ENCODE data around the gene RIT2.

RIT2 gene

DNA sequence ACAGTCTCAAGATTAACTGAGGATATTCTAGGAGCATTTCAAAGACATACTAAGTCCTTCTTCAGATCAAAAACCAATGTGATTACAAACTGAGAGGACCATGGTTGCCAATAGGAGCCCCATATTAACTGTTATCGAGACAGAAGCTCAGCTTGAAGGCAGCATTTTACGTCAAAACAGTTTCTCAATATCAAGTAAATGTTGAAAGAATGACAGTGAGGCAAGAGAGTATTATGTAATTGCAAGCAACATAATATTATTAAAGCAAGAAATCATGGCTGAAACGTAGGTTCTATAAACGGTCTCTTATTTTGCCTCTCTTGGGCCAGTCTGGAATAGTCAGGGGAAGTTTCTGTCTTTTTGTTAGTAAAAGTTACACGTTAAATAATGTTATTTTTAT lies 22.9 kb downstream of the RIT2 start:
- no peak for DNase-seq (ENCODE audit: low read depth, low spot score)
- H3K27ac ChIP-seq = no peak overlapping the region

- H3K27ac ChIP-seq = no peak overlapping the region
- DNase-seq (ENCODE audit: low read depth, low spot score) = no peak
These were observed 34.1 kb downstream of the RIT2 start for GRCh38 chr18:43081396-43081795.

- no peak for DNase-seq (ENCODE audit: low read depth, low spot score)
- H3K27ac ChIP-seq = no peak overlapping the region
These were observed 34.8 kb downstream of the RIT2 start for GRCh38 chr18:43080671-43081070.

GRCh38 chr18:43079422-43079821 lies 36.1 kb downstream of the RIT2 start:
- H3K27ac ChIP-seq = no peak overlapping the region
- DNase-seq (ENCODE audit: low read depth, low spot score) = no peak

DNA sequence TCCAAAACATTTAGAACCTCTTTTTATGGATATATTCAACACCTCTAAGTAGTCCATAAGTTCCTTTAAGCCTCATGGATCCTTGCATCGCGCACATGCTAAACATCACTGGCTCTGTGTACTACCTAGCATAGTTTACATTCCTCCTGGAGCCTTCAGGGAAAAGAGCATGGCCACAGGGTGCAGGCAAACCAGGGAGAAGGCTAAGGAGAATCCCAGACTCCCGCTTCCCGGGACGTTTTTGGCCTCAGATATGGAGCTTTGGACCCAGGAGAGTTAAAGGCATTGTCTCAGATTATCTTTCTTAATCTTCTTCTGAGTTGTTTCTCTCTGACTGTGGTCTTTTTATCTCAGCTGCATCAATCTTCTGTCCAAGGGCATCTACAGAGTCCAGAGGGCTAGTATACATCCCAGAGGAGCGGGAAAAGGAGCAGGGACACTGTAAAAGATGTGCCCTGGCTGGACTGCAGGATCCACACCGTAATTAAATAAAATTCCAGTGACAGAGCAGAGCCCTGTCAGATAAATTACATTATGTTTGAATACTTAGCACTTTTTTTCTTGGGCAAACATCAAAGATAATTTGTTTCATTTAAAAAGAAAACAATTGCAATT lies 36.9 kb downstream of the RIT2 start:
- no peak for DNase-seq (ENCODE audit: low read depth, low spot score)
- H3K27ac ChIP-seq = no peak overlapping the region

- DNase-seq (ENCODE audit: low read depth, low spot score) = no peak
- no peak overlapping the region for H3K27ac ChIP-seq
These were observed 37.8 kb downstream of the RIT2 start for GRCh38 chr18:43077510-43078308.

DNA sequence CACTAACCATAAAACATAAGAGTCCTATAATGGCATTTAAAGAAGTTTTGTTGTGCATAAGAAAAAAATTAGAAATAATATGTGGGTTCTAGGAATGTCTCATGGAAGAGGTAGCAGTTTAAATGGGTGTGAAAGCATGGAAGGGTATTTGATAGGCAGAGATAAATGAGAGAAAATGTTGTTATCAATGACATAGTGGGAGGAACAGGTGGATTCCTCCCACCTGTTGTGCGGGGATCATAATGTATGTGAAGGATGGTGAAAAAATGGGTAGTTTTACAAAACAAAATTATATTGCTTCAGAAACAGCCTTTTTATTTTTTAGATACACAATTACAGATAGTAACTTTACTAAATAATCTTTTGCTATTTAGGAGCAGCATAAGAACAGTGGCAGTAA lies 41.7 kb downstream of the RIT2 start:
- DNase-seq (ENCODE audit: low read depth, low spot score) = no peak
- no peak overlapping the region for H3K27ac ChIP-seq

GRCh38 chr18:43068781-43069180 lies 46.7 kb downstream of the RIT2 start:
- no peak overlapping the region for H3K27ac ChIP-seq
- no peak for DNase-seq (ENCODE audit: low read depth, low spot score)

DNA sequence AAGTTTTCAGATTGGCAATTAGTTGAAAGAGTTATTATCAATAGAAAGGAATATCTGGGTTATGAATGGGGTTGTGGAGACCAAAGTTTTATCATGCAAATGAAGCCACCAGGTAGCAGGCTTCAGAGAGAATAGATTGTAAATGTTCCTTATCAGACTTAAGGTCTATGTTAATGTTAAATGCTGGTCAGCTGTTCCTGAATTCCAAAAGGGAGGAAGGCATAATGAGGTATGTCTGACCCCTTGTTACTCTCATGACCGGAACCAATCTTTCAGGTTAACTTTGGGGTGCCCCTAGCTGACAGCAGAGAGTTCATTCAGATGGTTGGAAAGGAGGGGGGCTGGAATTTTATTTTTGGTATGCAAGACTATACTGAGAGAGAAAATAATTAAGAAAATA lies 47.9 kb downstream of the RIT2 start:
- no peak for DNase-seq (ENCODE audit: low read depth, low spot score)
- no peak overlapping the region for H3K27ac ChIP-seq

GRCh38 chr18:43061816-43062215 lies 53.7 kb downstream of the RIT2 start:
- H3K27ac ChIP-seq = no peak overlapping the region
- DNase-seq (ENCODE audit: low read depth, low spot score) = no peak

GRCh38 chr18:43061318-43061717 lies 54.2 kb downstream of the RIT2 start:
- H3K27ac ChIP-seq = no peak overlapping the region
- DNase-seq (ENCODE audit: low read depth, low spot score) = no peak

DNA sequence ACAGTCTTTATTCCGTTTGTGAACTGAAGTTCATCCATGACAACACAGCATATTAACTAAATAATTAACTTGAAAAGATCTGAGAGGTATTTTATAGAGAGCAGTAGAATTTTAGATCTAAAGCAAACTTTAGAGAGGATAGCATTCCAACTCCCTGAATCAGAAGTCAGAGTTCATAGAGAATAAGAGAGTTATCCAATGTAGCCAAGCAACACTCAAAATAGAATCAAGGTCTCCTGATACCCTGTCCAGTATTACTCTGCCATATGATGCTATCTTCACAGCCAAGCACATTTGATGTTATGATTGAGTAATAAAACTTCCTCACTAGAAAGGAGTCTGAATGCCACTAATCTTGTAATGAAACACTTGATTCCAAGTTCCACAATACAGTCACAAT lies 55.5 kb downstream of the RIT2 start:
- DNase-seq (ENCODE audit: low read depth, low spot score) = no peak
- no peak overlapping the region for H3K27ac ChIP-seq

DNA sequence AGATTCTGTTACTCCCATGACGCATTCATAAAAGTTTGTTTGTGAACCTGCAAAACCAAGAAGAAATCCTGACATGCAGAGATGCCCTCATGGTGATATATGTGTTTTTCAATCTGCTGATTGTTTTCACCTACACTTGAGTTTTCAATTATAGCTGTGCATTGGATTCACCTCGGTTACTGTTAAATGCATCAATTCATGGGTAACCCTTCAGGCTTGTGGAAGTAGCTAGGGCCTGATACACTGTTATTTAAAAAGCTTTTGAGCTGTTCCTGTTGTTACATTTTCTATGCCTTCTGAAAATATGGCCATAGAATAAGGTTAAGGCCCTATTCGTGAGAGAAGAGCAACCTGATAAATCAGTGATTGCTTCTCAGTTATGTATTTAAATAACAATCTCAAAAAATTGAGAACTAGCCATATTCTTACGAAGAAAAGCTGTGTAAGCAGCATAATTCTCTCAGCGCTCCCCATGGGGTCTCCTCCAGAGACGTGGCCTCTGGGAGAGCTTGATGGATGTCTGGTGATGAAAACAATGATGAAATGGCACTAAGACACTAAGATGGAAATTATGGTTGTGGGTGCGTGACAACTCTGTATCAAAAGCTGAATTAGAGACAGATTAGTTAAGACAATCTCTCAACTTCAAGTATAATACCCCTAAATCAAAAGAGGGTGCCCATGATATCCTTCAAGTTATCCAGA lies 60.5 kb downstream of the RIT2 start:
- DNase-seq (ENCODE audit: low read depth, low spot score) = no peak
- H3K27ac ChIP-seq = no peak overlapping the region

DNA sequence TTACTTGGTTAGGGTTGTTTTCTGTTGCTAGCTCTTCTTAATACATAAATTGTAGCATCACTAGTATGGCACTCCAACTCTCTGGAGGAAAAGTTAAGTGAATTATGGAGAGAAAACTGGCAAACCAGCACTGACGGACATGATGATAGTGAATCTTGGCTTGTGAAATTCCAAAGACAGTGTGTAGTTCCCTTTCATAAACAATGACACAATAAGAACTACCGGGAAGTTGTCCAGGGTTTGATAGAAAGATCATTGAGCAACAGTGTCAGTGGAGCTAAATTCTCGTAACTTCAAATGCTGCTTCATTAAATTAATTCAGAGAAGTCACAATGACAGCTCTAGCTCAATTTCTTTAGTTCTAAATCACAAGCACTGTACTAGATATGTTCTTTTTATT lies 66.5 kb downstream of the RIT2 start:
- DNase-seq (ENCODE audit: low read depth, low spot score) = no peak
- H3K27ac ChIP-seq = no peak overlapping the region

- no peak overlapping the region for H3K27ac ChIP-seq
These were observed 69.2 kb downstream of the RIT2 start for GRCh38 chr18:43046322-43046721.

DNA sequence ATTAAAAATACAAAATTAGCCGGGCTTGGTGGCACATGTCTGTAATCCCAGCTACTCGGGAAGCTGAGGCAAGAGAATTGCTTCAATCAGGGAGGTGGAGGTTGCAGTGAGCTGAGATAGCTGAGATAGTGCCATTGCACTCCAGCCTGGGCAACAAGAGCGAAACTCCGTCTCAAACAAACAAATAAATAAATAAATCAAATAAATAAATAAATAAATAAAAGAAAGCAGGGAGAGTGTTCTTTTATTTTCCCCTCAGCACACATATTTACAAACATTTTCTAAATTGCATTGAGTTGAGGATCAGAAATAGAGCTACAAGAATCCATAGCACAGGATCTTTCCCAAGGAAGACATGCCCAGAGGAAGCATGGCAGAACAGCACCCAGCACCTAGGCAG lies 71.9 kb downstream of the RIT2 start:
- H3K27ac ChIP-seq = no peak overlapping the region
- DNase-seq (ENCODE audit: low read depth, low spot score) = no peak

More at GRCh38 chr18:43046322-43046721, 69.2 kb downstream of the RIT2 start:
- DNase-seq (ENCODE audit: low read depth, low spot score) = no peak

GRCh38 chr18:43040281-43040680 lies 75.2 kb downstream of the RIT2 start:
- no peak overlapping the region for H3K27ac ChIP-seq
- no peak for DNase-seq (ENCODE audit: low read depth, low spot score)

DNA sequence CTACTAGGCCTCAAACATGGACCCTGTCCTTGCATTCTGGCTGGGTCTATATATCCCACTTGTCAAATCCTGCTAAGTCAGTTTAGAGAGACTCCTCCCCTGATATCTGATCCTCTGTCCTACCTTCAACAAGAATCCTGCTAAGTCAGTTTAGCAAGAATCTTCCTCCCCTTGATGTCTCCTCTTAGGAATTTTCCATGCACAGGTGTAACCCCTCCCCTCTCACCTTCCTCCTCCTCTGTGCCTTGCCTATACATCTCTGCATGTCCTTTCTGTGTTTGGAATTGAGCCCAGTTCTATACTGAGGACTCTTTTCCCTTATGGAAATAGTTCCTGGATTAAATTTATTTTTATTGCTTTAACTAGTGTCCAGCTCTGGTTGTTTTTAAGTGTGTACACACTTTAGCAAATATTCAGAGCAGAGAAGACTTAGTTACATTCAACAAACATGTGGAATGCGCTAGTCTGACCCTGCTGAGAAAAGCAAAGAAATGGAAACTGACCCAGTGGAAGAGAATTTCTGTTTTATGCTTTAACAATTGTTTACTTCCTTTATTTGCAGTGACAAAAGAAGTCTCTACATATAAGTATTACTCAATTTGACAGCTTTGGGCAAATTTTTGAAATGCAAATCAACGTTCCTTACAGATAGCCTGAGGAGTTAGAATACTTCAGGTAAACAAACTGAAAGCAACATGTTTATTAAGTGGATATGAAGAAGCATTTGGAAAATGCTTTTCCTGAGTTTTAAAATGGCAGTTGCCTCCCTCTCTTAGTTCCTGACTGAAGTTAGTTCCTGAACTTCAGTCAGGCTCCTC lies 80.6 kb downstream of the RIT2 start:
- H3K27ac ChIP-seq = no peak overlapping the region
- peak; percentile 8 for DNase-seq (ENCODE audit: low read depth, low spot score)

GRCh38 chr18:43031169-43031568 lies 84.3 kb downstream of the RIT2 start:
- no peak for DNase-seq (ENCODE audit: low read depth, low spot score)
- no peak overlapping the region for H3K27ac ChIP-seq

DNA sequence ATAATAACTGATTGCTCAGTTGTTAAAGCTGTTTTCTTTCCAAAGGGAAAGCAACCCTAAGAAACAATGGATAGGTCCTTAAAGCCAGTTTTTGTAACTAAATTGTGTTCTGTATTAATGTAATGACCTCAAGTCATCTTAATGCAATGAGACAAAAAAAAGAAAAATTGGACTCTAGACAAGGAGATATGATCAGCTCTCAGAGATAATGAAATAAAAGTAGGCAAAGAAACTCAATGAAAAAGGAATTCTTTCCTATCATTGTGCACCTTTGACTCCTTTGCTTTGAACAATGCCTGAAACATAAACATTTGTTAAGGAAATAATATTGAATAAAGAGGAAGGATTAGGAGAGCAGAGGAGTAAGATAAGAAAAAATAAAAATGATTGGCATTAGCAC lies 86.1 kb downstream of the RIT2 start:
- H3K27ac ChIP-seq = no peak overlapping the region

DNA sequence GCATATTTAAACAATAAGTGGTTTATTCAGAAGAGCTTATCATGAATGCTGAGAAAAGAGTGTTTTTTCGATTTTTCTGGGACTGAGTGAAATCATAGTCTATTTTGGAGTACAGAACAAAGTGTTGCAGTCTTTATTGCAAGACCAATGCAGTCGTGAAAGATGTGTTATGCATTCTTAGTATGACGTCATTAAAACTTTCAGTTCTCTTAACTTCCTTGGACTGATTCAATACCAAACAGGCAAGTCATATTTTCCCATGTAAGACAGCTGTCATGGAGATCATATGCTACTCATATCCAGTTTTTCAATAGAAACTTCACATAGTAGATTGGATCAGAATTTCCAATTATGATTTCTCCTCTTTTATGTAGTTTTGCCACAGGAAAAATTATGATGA lies 92.6 kb downstream of the RIT2 start:
- DNase-seq (ENCODE audit: low read depth, low spot score) = no peak
- H3K27ac ChIP-seq = no peak overlapping the region

More for the DNA sequence above, 86.1 kb downstream of the RIT2 start:
- DNase-seq (ENCODE audit: low read depth, low spot score) = no peak

All from epithelial cell of prostate (primary cell).